Hematopoietic multipotent progenitor cell treated with erythropoietin and hydrocortisone succinate and interleukin-3 and kit ligand, for 17 days (in vitro differentiated cells): ENCODE results near the gene UCK1.
"Not testable (repeated sequence)": the region's sequence is repeated elsewhere in the genome, so short reads cannot be mapped to it uniquely, and the experiment has no call there.

Source experiments
- DNase-seq: peaks from one replicate; pipeline ENCODE4 v3.0.0-alpha.2; 2015; ENCODE audit warnings: low spot score

The UCK1 gene

DNA sequence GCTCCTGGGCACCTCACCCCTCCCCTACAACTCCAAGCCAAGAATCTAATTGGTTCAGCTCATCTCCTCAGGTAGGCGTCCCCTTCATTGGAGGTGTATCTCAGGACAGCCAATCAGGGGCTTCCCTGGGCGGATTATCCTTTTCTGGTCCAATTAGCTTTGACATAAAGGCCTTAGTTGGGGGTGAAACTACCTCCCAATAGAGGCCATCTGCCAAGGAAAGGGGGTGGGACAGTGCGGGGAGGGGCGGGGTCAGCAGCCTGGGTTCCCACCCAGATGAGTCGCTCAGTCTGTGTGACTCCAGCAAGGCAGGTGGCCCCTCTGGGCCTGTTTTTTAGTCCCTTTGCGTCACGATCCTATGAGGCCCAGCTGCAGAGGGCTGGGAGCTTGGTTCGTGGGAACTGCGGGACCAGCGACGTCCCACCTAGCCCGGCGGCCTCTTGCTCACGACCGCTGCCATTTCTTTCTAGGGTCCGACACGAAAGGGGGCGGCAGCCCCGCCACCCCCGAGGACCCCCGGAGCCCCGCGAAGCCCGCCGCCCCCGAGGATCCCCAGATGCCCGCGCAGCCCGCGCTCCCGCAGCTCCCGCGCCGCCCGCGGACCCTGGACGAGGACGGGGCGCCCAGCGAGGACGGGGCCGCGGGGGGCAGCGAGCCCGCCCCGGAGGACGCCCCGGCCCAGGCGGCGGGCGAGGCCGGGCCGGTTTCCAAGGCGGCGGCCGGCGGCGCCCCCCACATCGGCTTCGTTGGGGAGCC lies 23.2 kb upstream of the UCK1 start:
- no peak for DNase-seq

- DNase-seq, result no peak
These were observed 21.0 kb upstream of the UCK1 start for GRCh38 chr9:131552030-131552429.

DNA sequence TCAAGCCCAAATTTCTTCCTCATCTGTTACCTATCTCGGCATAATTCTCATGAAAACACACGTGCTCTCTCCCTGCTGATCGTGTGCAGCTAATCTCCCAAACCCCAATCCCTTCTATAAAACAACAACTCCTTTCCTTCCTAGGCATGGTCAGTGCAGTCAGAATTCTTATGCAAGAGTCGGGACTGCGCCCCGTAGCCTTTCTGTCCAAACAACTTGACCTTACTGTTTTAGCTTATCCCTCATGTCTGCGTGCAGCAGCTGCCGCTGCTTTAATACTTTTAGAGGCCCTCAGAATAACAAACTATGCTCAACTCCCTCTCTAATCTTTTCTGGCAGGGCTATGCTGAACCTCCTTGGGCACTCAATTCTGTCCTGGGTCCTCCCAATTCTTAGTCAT lies 19.4 kb upstream of the UCK1 start:
- not testable (repeated sequence) for DNase-seq

DNA sequence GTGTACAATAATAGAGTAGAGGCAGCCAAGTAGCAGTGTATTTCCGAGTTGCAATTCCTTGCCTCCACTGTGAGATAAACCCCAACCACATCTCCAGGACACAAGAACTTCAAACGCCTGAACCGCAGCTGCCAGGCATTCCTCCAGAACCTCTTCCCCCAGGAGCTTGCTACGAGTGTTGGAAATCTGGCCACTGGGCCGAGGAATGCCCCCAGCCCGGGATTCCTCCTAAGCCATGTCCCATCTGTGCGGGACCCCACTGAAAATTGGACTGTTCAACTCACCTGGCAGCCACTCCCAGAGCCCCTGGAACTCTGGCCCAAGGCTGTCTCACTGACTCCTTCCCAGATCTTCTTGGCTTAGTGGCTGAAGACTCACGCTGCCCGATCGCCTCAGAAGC lies 18.1 kb upstream of the UCK1 start:
- not testable (repeated sequence) for DNase-seq

GRCh38 chr9:131546336-131547084 lies 15.4 kb upstream of the UCK1 start:
- no peak for DNase-seq

DNA sequence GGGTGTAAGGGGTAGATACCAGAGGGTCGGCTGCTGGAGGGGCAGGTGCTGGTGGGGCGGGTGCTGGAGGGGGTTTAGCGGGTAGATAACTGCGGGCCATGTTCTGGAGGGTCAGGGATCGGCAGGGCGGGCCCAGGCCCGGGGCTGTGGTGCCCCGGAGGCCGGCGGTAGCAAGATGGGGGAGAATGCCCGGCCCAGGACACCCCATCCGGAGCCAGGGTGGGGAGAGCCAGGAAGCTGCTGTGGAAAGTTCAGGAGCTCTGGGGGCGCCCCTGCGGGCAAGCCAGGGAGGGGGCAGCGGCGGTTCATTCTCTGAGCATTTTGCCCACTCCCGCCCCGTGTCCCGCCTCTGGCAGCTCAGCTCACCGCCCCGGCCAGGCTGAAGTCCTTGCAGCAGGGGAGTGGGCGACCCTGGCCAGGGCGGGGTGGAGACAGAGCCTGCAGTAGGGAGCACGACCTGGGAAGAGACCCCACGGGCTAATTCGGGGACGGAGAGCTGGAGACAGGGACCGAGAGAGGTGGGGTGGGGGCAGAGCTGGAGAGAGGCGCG lies 14.8 kb upstream of the UCK1 start:
- DNase-seq, result no peak

DNA sequence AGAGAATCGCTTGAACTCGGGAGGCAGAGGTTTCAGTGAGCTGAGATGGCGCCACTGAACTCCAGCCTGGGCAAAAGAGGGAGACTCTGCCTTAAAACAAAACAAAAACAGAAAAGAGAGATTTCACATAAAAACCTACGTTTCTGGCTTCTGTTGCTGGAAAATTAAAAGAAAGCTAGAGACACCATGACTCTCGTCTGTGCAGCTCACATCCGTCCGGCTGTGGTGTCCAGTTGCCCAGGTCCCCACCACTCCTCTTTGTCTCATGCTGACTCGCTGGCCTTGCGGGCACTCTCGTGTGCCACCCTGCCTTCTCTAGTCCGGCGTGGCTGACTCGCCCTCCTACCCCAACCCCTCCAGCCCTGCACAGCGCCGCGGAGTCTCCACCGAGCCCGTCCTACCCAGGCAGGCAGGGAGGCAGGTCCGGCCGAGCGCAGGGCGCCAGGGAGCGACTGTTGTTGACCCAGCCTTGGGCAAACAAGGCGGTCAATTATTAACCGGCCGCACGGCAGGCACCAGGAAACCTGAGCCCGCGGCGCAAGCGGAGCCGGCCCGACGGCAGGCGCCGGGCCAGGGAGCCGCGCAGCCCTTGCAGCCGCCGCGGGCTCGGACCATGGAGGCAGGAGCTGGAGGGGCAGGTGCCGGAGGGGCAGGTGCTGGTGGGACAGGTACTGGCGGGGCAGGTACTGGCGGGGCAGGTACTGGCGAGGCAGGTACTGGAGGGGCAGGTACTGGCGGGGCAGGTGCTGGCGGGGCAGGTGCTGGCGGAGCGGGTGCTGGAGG lies 14.1 kb upstream of the UCK1 start, which contains the start of gene PRRT1B:
PRRT1B (plus strand) TSS at position 521 of the 783 bp plus-strand sequence; CDS start at position 614, 93 bp downstream.
- no peak for DNase-seq

- DNase-seq, result no peak
These were observed 12.1 kb upstream of the UCK1 start for GRCh38 chr9:131543141-131543540.

DNA sequence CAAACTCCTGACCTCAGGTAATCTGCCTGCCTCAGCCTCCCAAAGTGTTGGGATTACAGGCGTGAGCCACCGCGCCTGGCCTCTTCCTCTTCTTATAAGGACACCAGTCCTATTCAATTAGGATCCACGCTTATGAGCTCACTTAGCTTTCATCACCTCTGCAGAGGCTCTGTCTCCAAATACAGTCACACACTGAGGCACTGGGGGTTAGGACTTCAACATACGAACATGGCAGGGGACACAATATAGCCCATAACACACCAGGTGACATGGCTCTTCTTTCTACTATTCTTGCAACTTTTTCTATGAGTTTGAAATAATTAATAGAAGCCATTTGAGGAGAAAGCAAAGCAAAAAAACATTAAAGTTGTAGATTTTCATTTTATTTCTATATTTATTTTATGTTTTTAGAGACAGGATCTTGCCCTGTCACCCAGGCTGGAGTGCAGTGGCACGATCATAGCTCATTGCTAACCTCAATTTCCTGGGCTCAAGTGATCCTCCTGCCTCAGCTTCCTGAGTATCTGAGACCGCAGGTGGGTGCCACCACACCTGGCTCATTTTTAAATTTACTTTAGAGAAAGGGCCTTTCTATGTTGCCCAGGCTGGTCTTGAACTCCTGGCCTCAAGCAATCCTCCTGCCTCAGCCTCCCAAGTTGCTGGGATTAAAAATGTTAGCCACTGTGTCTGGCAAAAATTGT lies 8.3 kb upstream of the UCK1 start:
- DNase-seq, result no peak

- no peak for DNase-seq
These were observed 6.9 kb upstream of the UCK1 start for GRCh38 chr9:131537946-131538345.

- peak; percentile 16 for DNase-seq
These were observed 3.7 kb upstream of the UCK1 start for GRCh38 chr9:131534721-131535237.

DNA sequence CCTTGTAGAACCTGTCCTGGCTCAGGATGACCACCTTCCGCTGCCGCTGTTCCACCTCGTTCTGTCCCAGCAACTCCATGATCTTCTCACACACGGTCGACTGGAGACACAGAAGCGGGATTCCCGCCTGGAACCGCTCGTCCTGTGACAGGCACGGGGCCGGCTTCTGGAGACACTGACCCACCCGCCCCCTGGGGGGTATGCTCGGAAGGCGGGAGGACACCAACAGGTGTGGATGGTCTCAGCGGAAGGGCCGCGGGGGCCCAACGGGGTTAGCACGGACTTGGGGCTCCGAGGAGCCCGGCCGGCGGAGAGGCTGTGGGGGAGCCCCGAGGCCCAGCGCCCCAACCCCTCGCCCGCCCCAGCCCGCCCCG lies 530 bp downstream of the UCK1 start:
- DNase-seq, result no peak

DNA sequence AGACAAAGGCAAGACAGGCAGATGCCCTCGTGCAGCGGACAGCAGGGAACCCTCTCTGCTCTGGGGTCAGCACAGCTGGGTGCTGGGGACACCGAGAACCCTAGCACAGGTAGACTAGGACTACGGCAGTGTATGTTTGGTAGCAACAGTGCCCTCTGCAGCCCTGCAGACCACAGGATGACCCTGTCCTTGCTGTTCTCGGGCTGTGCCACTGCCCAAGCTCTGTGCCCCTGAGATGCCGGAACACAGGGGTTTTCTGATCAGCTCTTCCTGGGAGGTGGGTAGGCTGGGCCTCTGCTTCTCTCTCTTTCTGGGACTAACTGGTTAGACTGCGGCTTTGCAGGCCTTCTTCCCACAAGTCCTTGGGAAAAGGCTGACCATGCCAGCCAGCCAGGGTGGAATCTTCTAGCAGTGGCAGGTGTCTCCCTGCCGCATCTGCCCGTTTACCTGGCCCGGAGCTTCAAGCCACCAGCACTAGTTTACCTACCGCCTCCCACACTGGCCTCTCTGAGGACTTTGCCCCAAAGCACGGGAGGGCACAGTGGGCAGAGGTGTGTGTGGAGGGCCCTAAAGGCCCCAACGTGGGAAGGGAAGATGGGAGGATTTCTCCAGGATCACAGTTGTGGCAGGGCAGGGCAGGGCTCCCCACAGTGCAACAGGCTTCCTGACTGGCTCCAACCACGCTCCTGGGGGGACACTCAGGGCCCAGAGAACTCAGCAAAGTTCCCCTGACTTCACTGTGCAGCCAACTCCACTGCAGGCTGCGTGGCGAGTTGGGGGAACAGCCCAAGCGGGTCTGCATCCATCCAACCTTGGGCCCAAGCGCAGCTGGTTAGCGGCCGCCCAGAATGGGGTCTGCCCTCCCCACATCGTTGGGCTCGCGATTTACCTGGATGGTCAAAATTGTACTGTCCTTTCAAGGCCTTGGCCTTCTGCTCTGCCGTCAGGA lies 1.2 kb downstream of the UCK1 start:
- DNase-seq, result no peak

- DNase-seq, result no peak
These were observed 2.1 kb downstream of the UCK1 start for GRCh38 chr9:131528886-131529505.

DNA sequence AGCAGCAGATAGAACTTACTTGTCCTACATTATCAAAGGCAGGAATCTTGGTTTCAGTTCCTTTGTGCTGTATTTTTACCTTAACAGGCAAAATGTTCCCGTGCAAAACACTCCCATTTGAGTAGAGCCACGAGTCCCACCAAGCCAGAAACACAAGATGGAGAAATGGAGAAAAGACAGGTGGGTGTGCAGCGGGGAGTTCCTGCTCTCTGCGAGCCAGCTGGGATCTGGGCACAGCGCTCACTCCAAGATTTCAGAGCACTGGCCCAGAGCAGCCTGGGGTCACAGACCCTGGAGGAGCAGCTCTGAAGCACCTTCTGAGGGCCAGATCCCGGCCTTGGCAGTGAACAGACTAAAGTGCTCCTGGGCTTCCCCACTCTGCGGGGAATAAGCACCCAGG lies 2.9 kb downstream of the UCK1 start:
- no peak for DNase-seq

GRCh38 chr9:131525643-131526565 lies 5.2 kb downstream of the UCK1 start:
- DNase-seq, result no peak

- DNase-seq, result no peak
These were observed 6.3 kb downstream of the UCK1 start for GRCh38 chr9:131524665-131525315.
